HCT116 (cell line): ENCODE results near the gene DZIP3. TPM values are rescaled to one million over a fixed set of nuclear protein-coding genes. Genes with fewer than 3 reads are reported as not detected.

Experiments
- ATAC-seq: fragments of 200-7000 bp; cut with Tn5 transposase; 2 replicates; pipeline ENCODE4 v1.9.1; 2020; ENCODE audit warnings: mild to moderate bottlenecking, moderate library complexity
- BruUV-seq: library from RNA; stranded (reverse); fragments of 400-500 nt; replicated peaks from 2 replicates; lab custom pipeline; 2021; lab: Mats Ljungman, UMichigan
- CTCF ChIA-PET: fragments of 300-600 bp; sonication (Branson Sonifier 250); formaldehyde crosslinking; loops from one replicate; lab custom pipeline; 2021; ENCODE audit warnings: antibody characterized with exemption; lab: Charles Lee
- POLR2A ChIA-PET: fragments of 300-600, 350-600 bp; sonication (Branson Sonifier 250); formaldehyde crosslinking; loops from one replicate; lab custom pipeline; 2021; ENCODE audit warnings: antibody characterized with exemption; lab: Charles Lee
- RAD21 ChIA-PET, 2 experiments: fragments of 300-600 bp; sonication (Branson Sonifier 250); formaldehyde crosslinking; loops; one replicate each; lab custom pipeline; 2023; ENCODE audit warnings: low total read pairs in 2 of 2; ENCODE audit not compliant: uncharacterized antibody in 2 of 2, unreplicated experiment in 2 of 2, low non-redundant PET in 1 of 2; lab: Charles Lee
- DNase-seq: peaks from one replicate; pipeline ENCODE4 v3.0.0-alpha.2; 2010; ENCODE audit warnings: low read depth, low spot score
- H2AFZ ChIP-seq: fragments of 200-600 bp; shearing (Covaris generic), sonication (generic); 2 replicates; pipeline ENCODE4 v1.6.1; 2017; ENCODE audit warnings: low read depth, mixed run types, mixed read lengths, antibody characterized with exemption, low read length; ENCODE audit not compliant: poor library complexity, severe bottlenecking
- H3K27ac ChIP-seq: 2 replicates; pipeline ENCODE4 v1.5.1; 2012; ENCODE audit warnings: low read depth, low read length
- H3K27me3 ChIP-seq: fragments of 200-600 bp; sonication (generic); 2 replicates; pipeline ENCODE4 v1.6.1; 2016; ENCODE audit warnings: mixed run types, low read length, mixed read lengths; ENCODE audit not compliant: insufficient read depth
- H3K36me3 ChIP-seq, 2 experiments: fragments of 200-500 bp in 1 of 2; fragments of 200-600 bp in 1 of 2; sonication (Bioruptor generic) in 1 of 2; sonication (generic) in 1 of 2; 2 replicates each; pipeline versions ENCODE4 v1.5.1 to v1.6.1; 2014 to 2016; ENCODE audit warnings: low read length in 2 of 2, inconsistent platforms in 1 of 2, mixed read lengths in 1 of 2, mixed run types in 1 of 2; ENCODE audit not compliant: insufficient read depth in 2 of 2, control insufficient read depth in 1 of 2
- H3K4me1 ChIP-seq, 2 experiments: fragments of 200-600 bp in 1 of 2; sonication (generic) in 1 of 2; 2 replicates each; pipeline versions ENCODE4 v1.5.1 to v1.6.1; 2012 to 2017; ENCODE audit warnings: low read length in 2 of 2, inconsistent platforms in 1 of 2, mild to moderate bottlenecking in 1 of 2, mixed read lengths in 1 of 2, mixed run types in 1 of 2, moderate library complexity in 1 of 2; ENCODE audit not compliant: insufficient read depth in 2 of 2, control insufficient read depth in 1 of 2
- H3K4me2 ChIP-seq: fragments of 200-600 bp; sonication (generic); 2 replicates; pipeline ENCODE4 v1.6.1; 2017; ENCODE audit warnings: mixed run types, low read length, mixed read lengths
- H3K4me3 ChIP-seq, 2 experiments: fragments of 200-600 bp in 1 of 2; sonication (generic) in 1 of 2; replicated peaks in 1 of 2; 2 replicates each; pipeline ENCODE4 v1.5.1; 2011 to 2016; ENCODE audit warnings: low read length in 2 of 2, control low read depth in 1 of 2, low read depth in 1 of 2, mild to moderate bottlenecking in 1 of 2, mixed read lengths in 1 of 2, mixed run types in 1 of 2
- H3K79me2 ChIP-seq: fragments of 200-600 bp; sonication (generic); 2 replicates; pipeline ENCODE4 v1.6.1; 2017; ENCODE audit warnings: mild to moderate bottlenecking, mixed run types, low read length, moderate library complexity, mixed read lengths; ENCODE audit not compliant: insufficient read depth
- H3K9ac ChIP-seq: fragments of 200-600 bp; sonication (generic); 2 replicates; pipeline ENCODE4 v1.6.1; 2016; ENCODE audit warnings: low read length, mixed read lengths
- H3K9me2 ChIP-seq: fragments of 200-600 bp; sonication (generic), shearing (Covaris generic); 2 replicates; pipeline ENCODE4 v1.6.1; 2017; ENCODE audit warnings: mixed run types, mild to moderate bottlenecking, moderate library complexity; ENCODE audit not compliant: insufficient read depth
- H3K9me3 ChIP-seq, 2 experiments: fragments of 200-500 bp in 1 of 2; fragments of 200-600 bp in 1 of 2; sonication (Bioruptor generic) in 1 of 2; sonication (generic) in 1 of 2; 2 replicates each; pipeline ENCODE4 v1.6.1; 2014 to 2017; ENCODE audit warnings: low read length in 2 of 2, mixed read lengths in 2 of 2, inconsistent platforms in 1 of 2, low read depth in 1 of 2, mild to moderate bottlenecking in 1 of 2, mixed run types in 1 of 2, moderate library complexity in 1 of 2; ENCODE audit not compliant: control insufficient read depth in 1 of 2, insufficient read depth in 1 of 2
- H4K20me1 ChIP-seq: fragments of 200-600 bp; sonication (generic), shearing (Covaris generic); 2 replicates; pipeline ENCODE4 v1.6.1; 2017; ENCODE audit warnings: mixed run types, mild to moderate bottlenecking, moderate library complexity; ENCODE audit not compliant: insufficient read depth
- CEBPB ChIP-seq: IDR thresholded peaks from 2 replicates; pipeline ENCODE4 v1.6.1; 2012; ENCODE audit warnings: low read depth
- CTCF ChIP-seq, 3 experiments: fragments of 200-600 bp in 1 of 3; sonication (generic) in 1 of 3; IDR thresholded peaks in 2 of 3; conservative IDR thresholded peaks in 1 of 3; 2 replicates each; pipeline ENCODE4 v1.5.1; 2012 to 2017; ENCODE audit warnings: low read depth in 2 of 3, low read length in 2 of 3, antibody characterized with exemption in 1 of 3, borderline replicate concordance in 1 of 3, control low read depth in 1 of 3, mild to moderate bottlenecking in 1 of 3, mixed read lengths in 1 of 3, mixed run types in 1 of 3, moderate library complexity in 1 of 3; ENCODE audit not compliant: insufficient read depth in 1 of 3
- EZH2 ChIP-seq: fragments of 200-600 bp; sonication (generic); IDR thresholded peaks from 2 replicates; pipeline ENCODE4 v1.6.1; 2017; ENCODE audit warnings: antibody characterized with exemption, mixed run types
- MAX ChIP-seq: IDR thresholded peaks from 2 replicates; pipeline ENCODE4 v1.6.1; 2012
- RAD21 ChIP-seq: IDR thresholded peaks from 2 replicates; pipeline ENCODE4 v1.6.1; 2012; ENCODE audit warnings: low read depth, mild to moderate bottlenecking
- SP1 ChIP-seq: IDR thresholded peaks from 2 replicates; pipeline ENCODE4 v1.6.1; 2012; ENCODE audit warnings: low read depth
- TCF7L2 ChIP-seq: IDR thresholded peaks from 2 replicates; pipeline ENCODE4 v1.7.0; 2011; ENCODE audit warnings: borderline replicate concordance, inconsistent platforms; ENCODE audit not compliant: insufficient read depth, insufficient read length; ENCODE audit errors: extremely low read depth
- ZNF274 ChIP-seq: fragments of 200-500 bp; sonication (Bioruptor generic); IDR thresholded peaks from 2 replicates; pipeline ENCODE4 v1.6.1; 2014; ENCODE audit warnings: mild to moderate bottlenecking, low read depth, low read length, inconsistent platforms
- intact Hi-C: fragments of 100-400 bp; cut with micrococcal nuclease; formaldehyde crosslinking; loops from 2 replicates; pipeline ENCODE4 v1.10.0; 2022
- total RNA-seq: library from RNA; stranded (reverse); gene quantifications from one replicate; pipeline ENCODE4 v1.2.1, GENCODE V29; 2021; ENCODE audit not compliant: unreplicated experiment

Gene DZIP3
- total RNA-seq, 1 experiment from 2014 or later, result 19.4 TPM

- no peaks in the 10 kb centered on the region for H3K79me2 ChIP-seq
- H3K4me2 ChIP-seq, result no peak overlapping the region
- no TSS peak for BruUV-seq
- no peak overlapping the region for H2AFZ ChIP-seq
- ChIA-PET CTCF (interaction anchor here (0.7 to 1.6 kb wide), 5 partner anchors 12 to 562 kb away, joined by 3 to 14 read pairs (median 4); no protein-coding TSS in a partner anchor), RAD21 (interaction anchor here in 1 of 2 experiments (1.0 kb wide), 1 partner anchor 156 kb away, joined by 3 read pairs; no protein-coding TSS in a partner anchor), POLR2A (no interaction called here)
- DNase-seq (peak; percentile 43), ATAC-seq (peak; percentile 57; the same call in 1 of the 2 replicates)
- H3K4me3 ChIP-seq, result no peak overlapping the region
- H3K9me3 ChIP-seq, result no peaks in the 10 kb centered on the region
- no peaks in the 10 kb centered on the region for H3K9me2 ChIP-seq
- no peaks in the 10 kb centered on the region for H3K27me3 ChIP-seq
- H3K4me1 ChIP-seq, result no peaks in the 10 kb centered on the region
- H3K36me3 ChIP-seq, result no peaks in the 10 kb centered on the region
- intact Hi-C loops, result loop anchor here (1.0 to 10.0 kb wide), 5 partner anchors 156 to 563 kb away; no protein-coding TSS in a partner anchor
- no peak for TF ChIP-seq ZNF274
- peak; percentile 48 to 85 (median 77) for TF ChIP-seq CTCF (IDR thresholded peaks at IDR 0.05 in 2 of 3, conservative IDR thresholded peaks at IDR 0.05 in 1 of 3; ENCODE audit: borderline replicate concordance in 1 of 3, insufficient read depth in 1 of 3, low read depth in 2 of 3, low read length in 2 of 3)
- no peak for TF ChIP-seq MAX
- peak; percentile 84 for TF ChIP-seq RAD21
- peak; percentile 23; the same call in 1 of the 2 replicates for TF ChIP-seq CEBPB
- TF ChIP-seq TCF7L2, result no peak
- no peak for TF ChIP-seq EZH2
- TF ChIP-seq SP1, result no peak
- H3K27ac ChIP-seq, result no peak overlapping the region
- H3K9ac ChIP-seq, result no peak overlapping the region
- H4K20me1 ChIP-seq, result no peaks in the 10 kb centered on the region
Observed at GRCh38 chr3:108662142-108662738, 72.7 kb downstream of the DZIP3 start.
